H9 (cell line): ENCODE results near the gene PSMA4. TPM values are rescaled to one million over a fixed set of nuclear protein-coding genes. Genes with fewer than 3 reads are reported as not detected.

Source experiments
- DNase-seq: peaks from one replicate; pipeline ENCODE4 v3.0.0-alpha.2; 2017
- H2AFZ ChIP-seq: one replicate; pipeline ENCODE4 v1.6.1; 2013; ENCODE audit warnings: mild to moderate bottlenecking, low read length, control low read depth, moderate library complexity
- H2AK5ac ChIP-seq: 2 replicates; pipeline ENCODE4 v1.6.1; 2013; ENCODE audit warnings: low read length, control low read depth, mixed read lengths; ENCODE audit not compliant: insufficient read length
- H2BK120ac ChIP-seq: one replicate; pipeline ENCODE4 v1.6.1; 2013; ENCODE audit warnings: low read depth, mild to moderate bottlenecking, low read length, control low read depth, inconsistent platforms; ENCODE audit not compliant: poor library complexity, severe bottlenecking
- H2BK12ac ChIP-seq: 2 replicates; pipeline ENCODE4 v1.6.1; 2013; ENCODE audit warnings: low read length, control low read depth, mixed read lengths, low read depth; ENCODE audit not compliant: insufficient read length
- H2BK15ac ChIP-seq: 2 replicates; pipeline ENCODE4 v1.6.1; 2013; ENCODE audit warnings: low read depth, low read length, control low read depth
- H2BK20ac ChIP-seq: one replicate; pipeline ENCODE4 v1.6.1; 2013; ENCODE audit warnings: low read depth, mild to moderate bottlenecking, low read length, control low read depth, inconsistent platforms; ENCODE audit not compliant: poor library complexity, severe bottlenecking
- H2BK5ac ChIP-seq: 2 replicates; pipeline ENCODE4 v1.6.1; 2013; ENCODE audit warnings: low read length, control low read depth, mixed read lengths; ENCODE audit not compliant: insufficient read length
- H3K14ac ChIP-seq: 2 replicates; pipeline ENCODE4 v1.6.1; 2013; ENCODE audit warnings: low read length, control low read depth; ENCODE audit not compliant: insufficient read depth
- H3K18ac ChIP-seq: 2 replicates; pipeline ENCODE4 v1.6.1; 2013; ENCODE audit warnings: low read depth, mild to moderate bottlenecking, mixed read lengths, low read length, control low read depth; ENCODE audit not compliant: insufficient read length
- H3K23ac ChIP-seq: 2 replicates; pipeline ENCODE4 v1.6.1; 2013; ENCODE audit warnings: low read length, control low read depth, mixed read lengths, low read depth; ENCODE audit not compliant: insufficient read length
- H3K23me2 ChIP-seq: 2 replicates; pipeline ENCODE4 v1.6.1; 2013; ENCODE audit warnings: low read depth, mild to moderate bottlenecking, mixed read lengths, low read length, control low read depth; ENCODE audit not compliant: insufficient read length, poor library complexity, severe bottlenecking
- H3K27ac ChIP-seq: 2 replicates; pipeline ENCODE4 v1.5.1; 2013; ENCODE audit warnings: low read length, control low read depth, mixed read lengths, low read depth; ENCODE audit not compliant: insufficient read length
- H3K27me3 ChIP-seq: 2 replicates; pipeline ENCODE4 v1.6.1; 2013; ENCODE audit warnings: low read length, control low read depth, inconsistent platforms; ENCODE audit not compliant: insufficient read depth
- H3K4ac ChIP-seq: 2 replicates; pipeline ENCODE4 v1.6.1; 2013; ENCODE audit warnings: low read depth, mild to moderate bottlenecking, control low read depth, inconsistent platforms, low read length, moderate library complexity
- H3K4me1 ChIP-seq: 2 replicates; pipeline ENCODE4 v1.6.1; 2013; ENCODE audit warnings: low read length, control low read depth, inconsistent platforms; ENCODE audit not compliant: insufficient read depth
- H3K4me2 ChIP-seq: 2 replicates; pipeline ENCODE4 v1.6.1; 2013; ENCODE audit warnings: low read length, control low read depth, mixed read lengths; ENCODE audit not compliant: insufficient read length, insufficient read depth
- H3K56ac ChIP-seq: 2 replicates; pipeline ENCODE4 v1.6.1; 2013; ENCODE audit warnings: low read depth, mild to moderate bottlenecking, mixed read lengths, low read length, control low read depth; ENCODE audit not compliant: insufficient read length
- H3K79me1 ChIP-seq: 2 replicates; pipeline ENCODE4 v1.6.1; 2013; ENCODE audit warnings: low read depth, mild to moderate bottlenecking, moderate library complexity, low read length, control low read depth, inconsistent platforms; ENCODE audit not compliant: insufficient read depth, poor library complexity, severe bottlenecking
- H3K79me2 ChIP-seq: 2 replicates; pipeline ENCODE4 v1.6.1; 2013; ENCODE audit warnings: low read length, control low read depth, inconsistent platforms; ENCODE audit not compliant: insufficient read depth
- H3K9ac ChIP-seq: 2 replicates; pipeline ENCODE4 v1.6.1; 2013; ENCODE audit warnings: low read length, control low read depth, mixed read lengths; ENCODE audit not compliant: insufficient read length; ENCODE audit errors: extremely low read depth
- H3K9me3 ChIP-seq: one replicate; pipeline ENCODE4 v1.6.1; 2013; ENCODE audit warnings: low read depth, low read length, inconsistent platforms; ENCODE audit not compliant: control insufficient read depth
- H3T11ph ChIP-seq: one replicate; pipeline ENCODE4 v1.6.1; 2013; ENCODE audit warnings: mild to moderate bottlenecking, low read length, control low read depth, inconsistent platforms
- H4K20me1 ChIP-seq: one replicate; pipeline ENCODE4 v1.6.1; 2013; ENCODE audit not compliant: control insufficient read depth, insufficient read length, insufficient read depth
- H4K5ac ChIP-seq: 2 replicates; pipeline ENCODE4 v1.6.1; 2013; ENCODE audit warnings: low read depth, mild to moderate bottlenecking, mixed read lengths, low read length, control low read depth; ENCODE audit not compliant: insufficient read length
- H4K8ac ChIP-seq: replicated peaks from 2 replicates; pipeline ENCODE4 v1.6.1; 2013; ENCODE audit warnings: low read length, control low read depth, mixed read lengths, low read depth; ENCODE audit not compliant: insufficient read length
- H4K91ac ChIP-seq: 2 replicates; pipeline ENCODE4 v1.6.1; 2013; ENCODE audit warnings: low read depth, mild to moderate bottlenecking, moderate library complexity, mixed read lengths, low read length, control low read depth; ENCODE audit not compliant: insufficient read length
- H3K27ac Mint-ChIP-seq, 3 experiments: 2 replicates in 2 of 3; 3 replicates in 1 of 3; pipeline ENCODE4 v1.8.0; 2020 to 2021; ENCODE audit warnings: mixed read lengths in 3 of 3, mild to moderate bottlenecking in 1 of 3, moderate library complexity in 1 of 3
- H3K27me3 Mint-ChIP-seq: 2 replicates; pipeline ENCODE4 v1.8.0; 2021; ENCODE audit warnings: low read depth, mild to moderate bottlenecking, moderate library complexity, mixed read lengths
- H3K36me3 Mint-ChIP-seq, 3 experiments: 2 replicates in 2 of 3; 3 replicates in 1 of 3; pipeline ENCODE4 v1.8.0; 2020 to 2021; ENCODE audit warnings: low read depth in 3 of 3, mixed read lengths in 3 of 3; ENCODE audit not compliant: insufficient read depth in 1 of 3
- H3K4me1 Mint-ChIP-seq, 2 experiments: 2 replicates each; pipeline ENCODE4 v1.8.0; 2020; ENCODE audit warnings: mixed read lengths in 2 of 2
- H3K4me3 Mint-ChIP-seq, 2 experiments: 2 replicates in 1 of 2; 3 replicates in 1 of 2; pipeline ENCODE4 v1.8.0; 2020 to 2021; ENCODE audit warnings: mild to moderate bottlenecking in 2 of 2, mixed read lengths in 2 of 2, moderate library complexity in 1 of 2
- H3K9me3 Mint-ChIP-seq, 2 experiments: 2 replicates in 1 of 2; 3 replicates in 1 of 2; pipeline ENCODE4 v1.8.0; 2020; ENCODE audit warnings: mild to moderate bottlenecking in 2 of 2, mixed read lengths in 2 of 2, moderate library complexity in 1 of 2
- CTCF ChIP-seq: fragments of 200-600 bp; sonication (generic); conservative IDR thresholded peaks from 3 replicates; pipeline ENCODE4 v1.8.0; 2021; ENCODE audit warnings: antibody characterized with exemption, mild to moderate bottlenecking
- WGBS: extraction: QIAGEN DNeasy Blood & Tissue Kit; methylation state at CpG from one replicate; pipeline ENCODE4 v1.1.7; 2013; ENCODE audit warnings: missing lambda C conversion rate, low lambda C conversion rate, mixed read lengths; ENCODE audit not compliant: insufficient read length; ENCODE audit errors: extremely low coverage; 5-methylcytosine and 5-hydroxymethylcytosine counted together
- total RNA-seq: library from RNA; stranded (reverse); gene quantifications from 2 replicates; pipeline ENCODE4 v1.2.1, GENCODE V29; 2021

The PSMA4 gene
- total RNA-seq, 1 experiment from 2014 or later: 333 TPM

- Histone ChIP-seq H3K18ac (no peak overlapping the region), H2BK15ac (no peak overlapping the region), H4K20me1 (no peaks in the 10 kb centered on the region), H3K79me2 (no peaks in the 10 kb centered on the region), H4K91ac (no peak overlapping the region), H3K4me2 (no peak overlapping the region), H3K27ac (no peak overlapping the region), H4K8ac (no peak overlapping the region), H3K56ac (no peak overlapping the region), H2AFZ (no peak overlapping the region), H3K9ac (no peak overlapping the region), H3K27me3 (no peaks in the 10 kb centered on the region), H2BK120ac (no peak overlapping the region), H2AK5ac (no peak overlapping the region), H3K9me3 (no peaks in the 10 kb centered on the region), H2BK12ac (no peak overlapping the region), H3T11ph (no peak overlapping the region), H3K79me1 (no peaks in the 10 kb centered on the region), H3K14ac (no peak overlapping the region), H3K4me1 (no peaks in the 10 kb centered on the region), H4K5ac (no peak overlapping the region), H2BK5ac (no peak overlapping the region), H3K23me2 (no peaks in the 10 kb centered on the region), H3K23ac (no peak overlapping the region), H2BK20ac (no peak overlapping the region), H3K4ac (no peak overlapping the region)
- TF ChIP-seq CTCF: no peak
- Mint-ChIP-seq H3K27ac (peak overlapping the region in 1 of 3 experiments; percentile 21; a peak in 1 of 7 replicates), H3K4me3 (no peak overlapping the region), H3K9me3 (no peaks in the 10 kb centered on the region), H3K27me3 (no peaks in the 10 kb centered on the region), H3K4me1 (no peaks in the 10 kb centered on the region), H3K36me3 (peaks cover 15 to 52% (median 31%) of the 10 kb centered on the region in 3 experiments; a peak in 5 of 7 replicates)
- no peak for DNase-seq
- WGBS: no CpG with 5 or more reads among the region's 3 CpGs
These were observed 10.6 kb downstream of the PSMA4 start for GRCh38 chr15:78550815-78551214.
